Measurements from ENCODE around the gene DUOX1.

The DUOX1 gene

GRCh38 chr15:45143946-45144345 is 14.2 kb downstream of the DUOX1 start:
- Histone ChIP-seq H3K4me2 (ENCODE audit: insufficient read depth, low read length) (no peak overlapping the region), H3K4me1 (ENCODE audit: insufficient read depth, low read length) (no peaks in the 10 kb centered on the region), H3K27me3 (ENCODE audit: insufficient read depth, low read length, poor library complexity) (no peaks in the 10 kb centered on the region), H3K4me3 (ENCODE audit: low read depth in 1 of 2, low read length in 2 of 2) (no peak overlapping the region), H3K36me3 (ENCODE audit: insufficient read depth, low read length) (no peaks in the 10 kb centered on the region), H3K79me2 (ENCODE audit: insufficient read depth, low read length) (no peaks in the 10 kb centered on the region), H4K20me1 (ENCODE audit: insufficient read depth, low read length) (no peaks in the 10 kb centered on the region), H3K9ac (ENCODE audit: low read depth, low read length) (no peak overlapping the region), H2AFZ (ENCODE audit: low read depth, low read length) (no peak overlapping the region), H3K27ac (ENCODE audit: low read length) (no peak overlapping the region), H3K9me3 (ENCODE audit: insufficient read depth, low read length, severe bottlenecking) (no peaks in the 10 kb centered on the region)
- ATAC-seq (ENCODE audit: insufficient read depth, low read depth) = no peak
- no peak for TF ChIP-seq CTCF (IDR thresholded peaks at IDR 0.05; ENCODE audit: borderline replicate concordance, extremely low read depth, low read length, poor library complexity, severe bottlenecking)
- no peak for TF ChIP-seq EZH2 (IDR thresholded peaks at IDR 0.05; ENCODE audit: borderline replicate concordance, low read depth, low read length, severe bottlenecking)
- no peak for DNase-seq

- Histone ChIP-seq H3K4me1 (ENCODE audit: insufficient read depth, low read length) (no peaks in the 10 kb centered on the region), H3K9me3 (ENCODE audit: insufficient read depth, low read length, severe bottlenecking) (no peaks in the 10 kb centered on the region), H3K79me2 (ENCODE audit: insufficient read depth, low read length) (no peaks in the 10 kb centered on the region), H3K4me2 (ENCODE audit: insufficient read depth, low read length) (no peak overlapping the region), H3K36me3 (ENCODE audit: insufficient read depth, low read length) (no peaks in the 10 kb centered on the region), H3K4me3 (ENCODE audit: low read depth in 1 of 2, low read length in 2 of 2) (no peak overlapping the region), H2AFZ (ENCODE audit: low read depth, low read length) (no peak overlapping the region), H3K27ac (ENCODE audit: low read length) (no peak overlapping the region), H4K20me1 (ENCODE audit: insufficient read depth, low read length) (no peaks in the 10 kb centered on the region), H3K9ac (ENCODE audit: low read depth, low read length) (no peak overlapping the region), H3K27me3 (ENCODE audit: insufficient read depth, low read length, poor library complexity) (no peaks in the 10 kb centered on the region)
- DNase-seq = no peak
- ATAC-seq (ENCODE audit: insufficient read depth, low read depth) = no peak
- no peak for TF ChIP-seq CTCF (IDR thresholded peaks at IDR 0.05; ENCODE audit: borderline replicate concordance, extremely low read depth, low read length, poor library complexity, severe bottlenecking)
- no peak for TF ChIP-seq EZH2 (IDR thresholded peaks at IDR 0.05; ENCODE audit: borderline replicate concordance, low read depth, low read length, severe bottlenecking)
Measured at GRCh38 chr15:45144775-45145174, 15.0 kb downstream of the DUOX1 start.

GRCh38 chr15:45146405-45146804 is 16.6 kb downstream of the DUOX1 start:
- ATAC-seq (ENCODE audit: insufficient read depth, low read depth) (no peak), DNase-seq (no peak)
- no peak overlapping the region for H3K4me2 ChIP-seq (ENCODE audit: insufficient read depth, low read length)
- no peak overlapping the region for H3K9ac ChIP-seq (ENCODE audit: low read depth, low read length)
- no peak overlapping the region for H3K4me3 ChIP-seq (ENCODE audit: low read depth in 1 of 2, low read length in 2 of 2)
- no peak overlapping the region for H2AFZ ChIP-seq (ENCODE audit: low read depth, low read length)
- no peaks in the 10 kb centered on the region for H3K4me1 ChIP-seq (ENCODE audit: insufficient read depth, low read length)
- no peaks in the 10 kb centered on the region for H3K9me3 ChIP-seq (ENCODE audit: insufficient read depth, low read length, severe bottlenecking)
- H3K27me3 ChIP-seq (ENCODE audit: insufficient read depth, low read length, poor library complexity) = no peaks in the 10 kb centered on the region
- no peaks in the 10 kb centered on the region for H3K36me3 ChIP-seq (ENCODE audit: insufficient read depth, low read length)
- no peaks in the 10 kb centered on the region for H3K79me2 ChIP-seq (ENCODE audit: insufficient read depth, low read length)
- TF ChIP-seq EZH2 (IDR thresholded peaks at IDR 0.05; ENCODE audit: borderline replicate concordance, low read depth, low read length, severe bottlenecking) (no peak), CTCF (IDR thresholded peaks at IDR 0.05; ENCODE audit: borderline replicate concordance, extremely low read depth, low read length, poor library complexity, severe bottlenecking) (no peak)
- no peak overlapping the region for H3K27ac ChIP-seq (ENCODE audit: low read length)
- H4K20me1 ChIP-seq (ENCODE audit: insufficient read depth, low read length) = no peaks in the 10 kb centered on the region

GRCh38 chr15:45147606-45148005 is 17.8 kb downstream of the DUOX1 start:
- Histone ChIP-seq H3K79me2 (ENCODE audit: insufficient read depth, low read length) (no peaks in the 10 kb centered on the region), H3K4me1 (ENCODE audit: insufficient read depth, low read length) (no peaks in the 10 kb centered on the region), H4K20me1 (ENCODE audit: insufficient read depth, low read length) (no peaks in the 10 kb centered on the region), H3K27me3 (ENCODE audit: insufficient read depth, low read length, poor library complexity) (no peaks in the 10 kb centered on the region), H3K9me3 (ENCODE audit: insufficient read depth, low read length, severe bottlenecking) (no peaks in the 10 kb centered on the region), H3K4me3 (ENCODE audit: low read depth in 1 of 2, low read length in 2 of 2) (no peak overlapping the region), H2AFZ (ENCODE audit: low read depth, low read length) (no peak overlapping the region), H3K9ac (ENCODE audit: low read depth, low read length) (no peak overlapping the region), H3K27ac (ENCODE audit: low read length) (no peak overlapping the region), H3K4me2 (ENCODE audit: insufficient read depth, low read length) (no peak overlapping the region), H3K36me3 (ENCODE audit: insufficient read depth, low read length) (no peaks in the 10 kb centered on the region)
- TF ChIP-seq EZH2 (IDR thresholded peaks at IDR 0.05; ENCODE audit: borderline replicate concordance, low read depth, low read length, severe bottlenecking) (no peak), CTCF (IDR thresholded peaks at IDR 0.05; ENCODE audit: borderline replicate concordance, extremely low read depth, low read length, poor library complexity, severe bottlenecking) (no peak)
- ATAC-seq (ENCODE audit: insufficient read depth, low read depth) (no peak), DNase-seq (no peak)
